Activated T-cell treated with anti-CD3 and anti-CD28 coated beads for 24 hours (primary cell): ENCODE data around the gene COASY.

Experiments used
- DNase-seq: peaks from one replicate; pipeline ENCODE4 v3.0.0-alpha.2; 2020; ENCODE audit warnings: low read depth

Gene COASY

DNA sequence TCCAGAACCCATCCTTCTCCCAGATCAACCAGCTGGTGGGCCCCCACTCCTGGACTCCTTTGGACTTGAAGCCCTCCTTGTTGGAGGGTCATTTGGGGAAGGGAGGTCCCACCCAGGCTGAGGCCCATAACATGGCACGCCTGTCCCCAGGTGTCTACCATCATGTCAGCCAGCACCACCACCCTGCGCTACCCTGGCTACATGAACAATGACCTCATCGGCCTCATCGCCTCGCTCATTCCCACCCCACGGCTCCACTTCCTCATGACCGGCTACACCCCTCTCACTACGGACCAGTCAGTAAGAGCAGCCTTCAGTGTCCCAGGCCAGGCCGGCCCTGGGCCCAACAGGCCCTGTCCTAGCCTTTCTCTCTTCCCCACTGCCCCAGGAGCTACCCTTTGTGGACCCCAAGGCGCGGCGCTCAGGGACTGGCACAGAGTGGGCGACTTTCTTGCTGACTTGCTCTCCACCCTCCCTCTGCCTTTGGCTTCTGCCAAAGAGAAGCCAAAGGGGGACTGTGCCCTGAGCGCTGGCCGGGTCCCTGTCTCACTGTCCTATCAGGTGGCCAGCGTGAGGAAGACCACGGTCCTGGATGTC lies 51.8 kb downstream of the COASY start:
- no peak for DNase-seq
